Measurements from ENCODE around the gene TBX19. TPM values are rescaled to one million over a fixed set of nuclear protein-coding genes. Genes with fewer than 3 reads are reported as not detected.

The TBX19 gene
- polyA plus RNA-seq, 1 donor (not counting 4 experiments of a cell fraction or from before 2014, with no cell fraction given), result 0.93 TPM

DNA sequence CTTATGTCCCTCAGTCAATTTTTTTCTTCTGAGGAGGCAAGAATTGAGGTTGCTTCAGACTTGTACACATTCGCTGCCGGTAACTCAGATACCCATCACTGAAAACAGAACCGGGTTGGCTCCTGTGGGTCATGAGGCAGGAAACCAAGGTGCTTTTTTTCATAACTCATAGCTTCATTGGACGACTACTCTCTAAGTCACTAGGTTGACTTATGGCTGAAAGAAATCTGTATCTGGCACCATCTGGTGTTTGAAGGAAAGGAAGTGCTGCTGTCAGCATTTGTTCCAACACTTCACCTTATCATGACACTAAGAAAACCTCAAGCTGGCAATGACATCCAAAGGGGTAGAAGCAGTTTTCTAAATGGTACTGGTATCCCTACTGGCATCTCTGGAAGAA lies 82.3 kb downstream of the TBX19 start:
- no peaks in the 10 kb centered on the region for H3K9me3 ChIP-seq (ENCODE audit: control insufficient read depth, low read depth, low read length)
- no peak for FAIRE-seq
- H3K27me3 ChIP-seq (ENCODE audit: control insufficient read depth, extremely low read depth, insufficient read depth, low read length), result peaks cover 12% of the 10 kb centered on the region
- H3K9me1 ChIP-seq (ENCODE audit: control insufficient read depth, extremely low read depth, insufficient read depth, low read length), result no peaks in the 10 kb centered on the region
- H3K79me2 ChIP-seq (ENCODE audit: control insufficient read depth, insufficient read depth, low read length), result no peaks in the 10 kb centered on the region
- H3K9ac ChIP-seq (ENCODE audit: control insufficient read depth, extremely low read depth, insufficient read depth, low read length), result no peak overlapping the region
- no peak overlapping the region for H3K4me2 ChIP-seq (ENCODE audit: control insufficient read depth, extremely low read depth, insufficient read depth, low read depth, low read length)
- no peak for TF ChIP-seq EZH2 (IDR thresholded peaks at IDR 0.05; ENCODE audit: low read length)
- TF ChIP-seq, protein P1, sequence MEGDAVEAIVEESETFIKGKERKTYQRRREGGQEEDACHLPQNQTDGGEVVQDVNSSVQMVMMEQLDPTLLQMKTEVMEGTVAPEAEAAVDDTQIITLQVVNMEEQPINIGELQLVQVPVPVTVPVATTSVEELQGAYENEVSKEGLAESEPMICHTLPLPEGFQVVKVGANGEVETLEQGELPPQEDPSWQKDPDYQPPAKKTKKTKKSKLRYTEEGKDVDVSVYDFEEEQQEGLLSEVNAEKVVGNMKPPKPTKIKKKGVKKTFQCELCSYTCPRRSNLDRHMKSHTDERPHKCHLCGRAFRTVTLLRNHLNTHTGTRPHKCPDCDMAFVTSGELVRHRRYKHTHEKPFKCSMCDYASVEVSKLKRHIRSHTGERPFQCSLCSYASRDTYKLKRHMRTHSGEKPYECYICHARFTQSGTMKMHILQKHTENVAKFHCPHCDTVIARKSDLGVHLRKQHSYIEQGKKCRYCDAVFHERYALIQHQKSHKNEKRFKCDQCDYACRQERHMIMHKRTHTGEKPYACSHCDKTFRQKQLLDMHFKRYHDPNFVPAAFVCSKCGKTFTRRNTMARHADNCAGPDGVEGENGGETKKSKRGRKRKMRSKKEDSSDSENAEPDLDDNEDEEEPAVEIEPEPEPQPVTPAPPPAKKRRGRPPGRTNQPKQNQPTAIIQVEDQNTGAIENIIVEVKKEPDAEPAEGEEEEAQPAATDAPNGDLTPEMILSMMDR (optimal IDR thresholded peaks at IDR 0.05 in 1 of 3, IDR thresholded peaks at IDR 0.05 in 1 of 3, conservative IDR thresholded peaks at IDR 0.05 in 1 of 3; ENCODE audit: extremely low read depth in 1 of 3, insufficient read depth in 2 of 3, low read length in 3 of 3), result no peak
- H4K20me1 ChIP-seq (ENCODE audit: control insufficient read depth, extremely low read depth, insufficient read depth, low read length), result no peaks in the 10 kb centered on the region
- dilution Hi-C loops (cut with MboI; ENCODE audit: extremely low pct_ligation_motif_present, low sequenced_read_pairs), result no loop called here
- H2AFZ ChIP-seq (ENCODE audit: control insufficient read depth, low read length), result no peak overlapping the region
- H3K36me3 ChIP-seq (ENCODE audit: control insufficient read depth in 2 of 2, extremely low read depth in 1 of 2, insufficient read depth in 2 of 2, low read length in 2 of 2), result no peaks in the 10 kb centered on the region
- no peak for DNase-seq (ENCODE audit: low read depth, low spot score)
- no peaks in the 10 kb centered on the region for H3K4me1 ChIP-seq (ENCODE audit: control insufficient read depth, extremely low read depth, insufficient read depth, low read length)
- no peak overlapping the region for H3K27ac ChIP-seq (ENCODE audit: control insufficient read depth, insufficient read depth, low read length)
- H3K4me3 ChIP-seq (ENCODE audit: control insufficient read depth in 2 of 3, extremely low read depth in 1 of 3, insufficient read depth in 2 of 3, low read depth in 1 of 3, low read length in 3 of 3), result no peak overlapping the region

Small RNA genes lying within 50 kb of the gene (small RNA-seq; reads per million reads assigned to genes)
- 0 reads per million in 3 experiments for gene RNU6-1310P (ENCODE audit: insufficient read length in 3 of 3, low read depth in 3 of 3, low replicate concordance in 1 of 3)

Other genes starting within 250 kb of the TBX19 start
- 7.8 to 11.6 TPM (median 9.1 TPM) in 3 replicates for gene GPR161, start 143.9 kb upstream of the TBX19 start, polyA plus RNA-seq
- 27.2 to 62.5 TPM (median 31.3 TPM) in 3 replicates for gene TIPRL, start 101.9 kb upstream of the TBX19 start, polyA plus RNA-seq
- gene SFT2D2, start 54.9 kb upstream of the TBX19 start, polyA plus RNA-seq, result 21.2 to 38.7 TPM (median 27.6 TPM) in 3 replicates

Data from keratinocyte (primary cell).